ENCODE results near the gene MYH13.
A peak's percentile ranks its signal among the peaks of the same experiment; 100 is the strongest.
"Not testable (repeated sequence)": the region's sequence is repeated elsewhere in the genome, so short reads cannot be mapped to it uniquely, and the experiment has no call there.

The MYH13 gene

DNA sequence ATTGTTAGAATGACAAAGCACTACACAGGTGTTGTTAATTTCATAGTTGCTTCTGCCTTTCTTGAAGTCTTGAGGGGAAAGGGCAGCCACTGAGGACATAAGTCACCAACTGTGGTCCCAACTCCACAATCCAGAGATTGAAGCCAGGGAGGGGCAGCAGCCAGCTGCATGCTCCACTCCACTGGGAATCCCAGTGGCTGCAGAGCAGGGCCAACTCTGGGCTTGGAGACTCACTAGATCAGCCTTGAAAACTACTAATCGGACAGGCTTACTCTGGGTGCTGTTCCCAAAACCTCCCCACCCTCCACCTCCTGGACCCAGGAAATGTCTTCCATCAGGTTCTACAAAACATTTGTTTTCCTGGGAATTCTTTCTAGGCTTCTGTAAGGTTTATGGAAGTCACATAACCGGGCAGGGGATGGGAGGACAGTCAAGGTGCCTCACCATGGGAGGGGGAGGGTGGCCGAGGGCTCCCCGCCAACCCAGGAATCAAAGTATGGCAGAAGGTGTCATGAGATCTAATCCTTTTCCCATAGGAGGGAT lies 68.0 kb downstream of the MYH13 start:
- no peak for DNase-seq (ENCODE audit: low spot score)

- DNase-seq (ENCODE audit: low spot score): no peak
Measured at GRCh38 chr17:10297691-10298090, 75.1 kb downstream of the MYH13 start.

- peak; percentile 83 for DNase-seq (ENCODE audit: low spot score)
Measured at GRCh38 chr17:10295728-10296343, 77.0 kb downstream of the MYH13 start.

- no peak for DNase-seq (ENCODE audit: low spot score)
Measured at GRCh38 chr17:10294180-10294579, 78.6 kb downstream of the MYH13 start.

GRCh38 chr17:10292057-10292937 lies 80.5 kb downstream of the MYH13 start:
- DNase-seq (ENCODE audit: low spot score): peak; percentile 80

GRCh38 chr17:10291576-10291975 lies 81.2 kb downstream of the MYH13 start:
- not testable (repeated sequence) for DNase-seq (ENCODE audit: low spot score)

DNA sequence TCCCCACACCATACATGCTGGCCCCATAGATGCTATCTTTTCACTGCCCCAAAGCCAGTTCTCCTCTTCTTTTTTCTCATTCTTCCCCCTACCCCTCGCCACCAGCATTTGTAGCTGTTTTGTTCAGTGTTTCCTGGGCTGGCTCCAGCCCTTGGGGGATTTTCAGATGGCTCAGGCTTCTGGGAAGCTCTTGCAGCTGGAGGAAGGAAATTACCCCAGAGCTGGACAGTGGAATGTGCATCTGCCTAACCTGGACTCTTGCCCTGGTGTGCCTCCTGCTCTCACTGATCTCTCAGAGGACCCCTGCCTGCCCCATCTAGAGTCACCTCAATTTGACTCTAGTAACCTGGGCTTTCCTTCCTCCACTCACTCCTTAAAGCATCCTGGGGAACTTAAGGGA lies 82.8 kb downstream of the MYH13 start:
- DNase-seq (ENCODE audit: low spot score): peak; percentile 38

DNA sequence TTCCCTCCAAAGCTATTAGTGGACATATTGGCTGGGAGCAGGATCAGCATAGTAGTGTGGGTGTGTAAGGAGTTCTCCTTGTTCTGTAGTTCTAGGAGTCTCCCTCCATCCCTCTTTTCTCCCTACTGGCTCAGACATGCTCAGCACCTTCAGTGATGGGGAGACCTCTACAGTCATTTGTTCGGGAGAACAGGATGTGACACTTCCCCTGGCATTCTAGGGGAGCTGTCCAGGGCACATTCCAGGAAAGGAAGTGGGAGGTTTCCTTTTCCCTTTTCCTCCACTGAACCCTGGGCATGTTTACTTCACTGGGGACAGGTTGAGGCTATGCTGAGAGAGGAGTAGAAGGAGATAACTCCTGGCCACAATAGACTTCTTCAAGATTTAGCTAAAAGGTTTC lies 86.5 kb downstream of the MYH13 start:
- peak; percentile 31 for DNase-seq (ENCODE audit: low spot score)

- DNase-seq (ENCODE audit: low spot score): no peak
Measured at GRCh38 chr17:10285896-10286295, 86.9 kb downstream of the MYH13 start.

DNA sequence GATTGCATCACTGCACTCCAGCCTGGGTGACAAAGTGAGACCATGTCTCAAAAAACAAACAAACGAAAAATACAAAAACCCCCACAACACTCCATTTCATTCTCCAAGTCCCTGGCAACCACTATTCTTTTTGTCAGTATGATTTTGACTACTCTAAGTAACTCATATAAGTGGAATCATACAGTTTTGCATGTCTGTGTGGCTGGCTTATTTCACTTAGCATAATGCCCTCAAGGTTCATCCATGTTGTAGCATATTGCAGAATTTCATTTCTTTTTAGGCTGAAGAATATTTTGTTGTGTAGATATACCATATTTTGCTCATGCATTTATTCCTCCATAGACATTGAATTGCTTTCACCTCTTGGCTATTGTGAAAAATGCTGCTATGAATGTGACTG lies 92.7 kb downstream of the MYH13 start:
- DNase-seq (ENCODE audit: low spot score): no peak

GRCh38 chr17:10278218-10278617 lies 94.6 kb downstream of the MYH13 start:
- DNase-seq (ENCODE audit: low spot score): no peak

DNA sequence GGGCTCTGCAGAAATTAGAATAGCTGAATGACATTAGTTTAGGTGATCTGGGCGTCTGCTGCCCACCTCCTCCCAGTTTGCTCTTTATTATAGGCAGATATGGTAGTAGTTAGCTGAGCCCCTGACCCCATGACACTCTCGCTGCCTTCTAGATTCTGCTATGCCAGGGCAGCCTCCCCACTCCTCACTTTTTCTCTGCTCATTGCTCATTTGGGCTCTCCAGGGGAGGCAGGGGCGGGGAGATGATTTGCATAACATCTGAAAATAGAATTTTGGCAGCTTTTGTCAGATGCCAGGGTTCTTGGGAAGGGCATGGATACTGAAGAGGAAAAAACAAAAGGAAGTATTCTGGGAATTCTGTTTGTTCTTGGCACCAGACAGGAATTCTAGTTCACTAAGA lies 96.4 kb downstream of the MYH13 start:
- no peak for DNase-seq (ENCODE audit: low spot score)

DNA sequence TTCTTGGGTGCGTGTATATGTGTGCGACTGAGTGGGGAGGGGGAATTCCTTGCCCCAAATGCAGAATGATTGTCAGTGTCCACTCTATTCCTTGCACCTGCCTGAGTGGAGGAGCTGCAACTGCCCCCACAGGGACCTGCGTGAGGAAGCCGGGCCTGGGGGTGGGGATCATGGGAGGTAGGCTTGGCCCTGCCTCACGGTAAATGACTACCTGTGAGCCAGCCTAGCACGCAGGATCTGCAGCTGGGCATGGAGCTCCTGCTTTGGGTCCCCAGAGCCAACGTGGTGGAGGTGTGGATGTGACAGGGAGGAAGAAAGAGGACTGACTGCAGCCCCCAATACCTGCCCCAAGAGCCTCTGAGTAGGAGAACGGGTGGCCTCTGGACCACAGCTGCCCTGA lies 97.4 kb downstream of the MYH13 start:
- DNase-seq (ENCODE audit: low spot score): no peak

- DNase-seq (ENCODE audit: low spot score): no peak
Measured at GRCh38 chr17:10271106-10271562, 101.7 kb downstream of the MYH13 start.

GRCh38 chr17:10270258-10270657 lies 102.5 kb downstream of the MYH13 start:
- peak; percentile 58 for DNase-seq (ENCODE audit: low spot score)

- DNase-seq (ENCODE audit: low spot score): peak; percentile 58
Measured at GRCh38 chr17:10268005-10268404, 104.8 kb downstream of the MYH13 start.

DNA sequence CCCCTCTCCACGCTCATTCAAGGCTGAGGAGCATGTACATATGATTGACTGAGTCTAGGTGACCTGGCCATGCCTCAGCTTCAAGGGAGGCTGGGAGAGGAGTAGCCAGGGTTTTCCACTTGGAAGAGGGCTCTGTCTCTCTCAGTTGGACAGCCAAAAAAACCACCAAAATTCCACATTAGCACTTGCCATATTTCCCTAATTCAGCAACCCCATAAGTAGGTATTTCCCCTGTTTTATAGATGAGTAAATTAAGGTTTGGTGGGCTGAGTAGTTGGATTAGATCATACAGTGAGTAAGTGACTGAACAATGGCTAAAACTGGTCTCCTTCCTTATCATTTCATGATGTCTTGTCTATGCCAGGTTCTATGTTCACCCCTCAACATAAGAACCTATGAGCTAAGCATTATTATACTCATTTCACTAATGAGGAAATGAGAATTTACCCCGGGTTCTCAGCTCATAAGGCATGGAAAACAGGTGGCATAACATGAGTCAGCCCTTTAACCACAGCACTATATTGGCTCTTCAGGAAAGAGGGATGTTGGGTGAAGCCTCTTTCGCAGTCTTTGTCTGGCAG lies 106.4 kb downstream of the MYH13 start:
- no peak for DNase-seq (ENCODE audit: low spot score)

DNA sequence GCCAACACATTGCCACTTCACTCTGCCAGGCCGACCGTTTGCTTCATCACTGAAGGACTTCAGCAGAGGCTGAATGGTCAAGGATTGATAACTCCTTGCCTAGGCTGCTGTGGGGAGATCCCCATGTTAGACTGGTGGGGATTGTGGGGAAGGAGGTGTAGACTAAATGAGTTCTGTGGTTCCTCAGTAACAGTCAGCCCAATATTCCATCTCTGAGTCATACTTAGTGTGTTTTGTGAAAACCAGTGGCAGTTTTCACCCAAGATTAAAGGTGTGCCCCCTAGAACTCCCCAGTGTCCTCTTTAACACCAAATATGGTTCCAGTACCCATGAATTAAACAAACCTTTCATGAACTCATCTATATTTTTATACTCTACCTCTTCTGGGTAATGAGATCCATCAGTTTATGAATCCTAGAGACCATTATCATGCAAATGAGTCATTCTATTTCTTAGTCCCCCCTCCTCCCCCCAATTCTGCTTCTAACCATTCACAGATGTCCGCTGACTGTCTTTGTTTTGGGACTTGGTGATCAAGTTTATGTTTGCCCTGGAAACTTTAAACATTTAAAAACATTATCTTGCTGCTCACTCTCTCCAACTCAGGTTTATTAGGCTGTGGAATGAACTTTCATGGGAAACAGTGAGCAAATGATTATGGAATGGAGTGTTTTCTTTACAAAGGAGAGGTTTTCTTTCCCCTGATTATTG lies 107.6 kb downstream of the MYH13 start:
- DNase-seq (ENCODE audit: low spot score): peak; percentile 87

GRCh38 chr17:10264051-10264450 lies 108.8 kb downstream of the MYH13 start:
- DNase-seq (ENCODE audit: low spot score): no peak

GRCh38 chr17:10262451-10262850 lies 110.4 kb downstream of the MYH13 start:
- no peak for DNase-seq (ENCODE audit: low spot score)

DNA sequence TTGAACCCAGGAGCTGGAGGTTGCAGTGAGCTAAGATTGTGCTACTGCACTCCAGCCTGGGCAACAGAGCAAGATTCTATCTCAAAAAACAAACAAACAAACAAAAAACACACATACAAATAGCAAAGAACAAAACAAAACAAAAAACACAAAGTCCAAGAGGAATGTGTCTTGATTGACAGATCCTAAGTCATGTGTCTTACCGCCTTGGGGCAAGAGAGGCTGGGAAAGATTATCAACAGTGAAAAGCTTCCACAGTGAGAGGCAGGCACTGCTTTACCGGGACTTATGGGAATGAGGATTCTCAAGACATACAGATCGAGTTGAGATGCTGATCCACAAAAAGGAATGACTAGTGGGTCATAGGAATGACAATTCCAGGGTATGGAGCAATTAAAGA lies 111.7 kb downstream of the MYH13 start:
- no peak for DNase-seq (ENCODE audit: low spot score)
